Mesothelial cell of epicardium (in vitro differentiated cells): ENCODE measurements around the gene KCNMA1. TPM values are rescaled to one million over a fixed set of nuclear protein-coding genes. Genes with fewer than 3 reads are reported as not detected.

Source experiments
- DNase-seq, 2 experiments: peaks; one replicate each; pipeline ENCODE4 v3.0.0; 2021; ENCODE audit warnings: low spot score in 2 of 2; ENCODE audit not compliant: unreplicated experiment in 2 of 2
- H3K27ac Mint-ChIP-seq: 2 replicates; pipeline ENCODE4 v1.8.0; 2021; ENCODE audit warnings: mixed read lengths
- H3K27me3 Mint-ChIP-seq: 2 replicates; pipeline ENCODE4 v1.8.0; 2021; ENCODE audit warnings: low read depth, mixed read lengths
- H3K36me3 Mint-ChIP-seq: 2 replicates; pipeline ENCODE4 v1.8.0; 2021; ENCODE audit warnings: mixed read lengths
- H3K4me1 Mint-ChIP-seq: 2 replicates; pipeline ENCODE4 v1.8.0; 2021; ENCODE audit warnings: mixed read lengths
- H3K4me3 Mint-ChIP-seq: 2 replicates; pipeline ENCODE4 v1.8.0; 2021; ENCODE audit warnings: mild to moderate bottlenecking, moderate library complexity, mixed read lengths
- H3K9me3 Mint-ChIP-seq: 2 replicates; pipeline ENCODE4 v1.8.0; 2021; ENCODE audit warnings: mixed read lengths
- total RNA-seq: library from RNA; stranded (reverse); gene quantifications from 3 replicates; pipeline ENCODE4 v1.2.1, GENCODE V29; 2021
- TF ChIP-seq, protein P1 (sequence below): fragments of 200-600 bp; sonication (generic); IDR thresholded peaks from one replicate; pipeline ENCODE4 v1.5.0; 2021; ENCODE audit warnings: antibody characterized with exemption; ENCODE audit not compliant: unreplicated experiment

Gene KCNMA1
- total RNA-seq, 1 donor from 2014 or later = 44.0 TPM

DNA sequence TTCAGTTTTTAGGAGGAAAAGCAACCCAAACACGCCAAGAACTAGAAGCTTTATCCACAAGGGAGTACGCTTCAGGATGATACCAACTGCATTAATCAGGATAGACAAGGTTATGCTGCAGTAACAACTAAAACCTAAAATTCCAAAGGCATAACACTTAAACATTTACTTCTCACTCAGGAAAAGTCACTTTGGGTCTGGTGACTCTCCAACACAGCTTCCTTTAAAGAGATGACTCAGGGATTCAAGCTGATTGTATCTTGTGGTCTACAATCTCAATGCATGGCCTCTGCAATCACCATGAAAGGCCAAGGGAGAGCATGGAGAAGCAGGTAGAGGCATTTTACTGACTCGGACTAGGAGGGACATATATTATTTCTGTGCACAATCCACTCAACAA lies 315.8 kb downstream of the KCNMA1 start:
- Mint-ChIP-seq H3K27ac (no peak overlapping the region), H3K9me3 (peaks cover 10% of the 10 kb centered on the region), H3K4me1 (peaks cover 11% of the 10 kb centered on the region), H3K27me3 (no peaks in the 10 kb centered on the region), H3K36me3 (no peaks in the 10 kb centered on the region), H3K4me3 (no peak overlapping the region)
- DNase-seq = no peak
- TF ChIP-seq, protein P1, sequence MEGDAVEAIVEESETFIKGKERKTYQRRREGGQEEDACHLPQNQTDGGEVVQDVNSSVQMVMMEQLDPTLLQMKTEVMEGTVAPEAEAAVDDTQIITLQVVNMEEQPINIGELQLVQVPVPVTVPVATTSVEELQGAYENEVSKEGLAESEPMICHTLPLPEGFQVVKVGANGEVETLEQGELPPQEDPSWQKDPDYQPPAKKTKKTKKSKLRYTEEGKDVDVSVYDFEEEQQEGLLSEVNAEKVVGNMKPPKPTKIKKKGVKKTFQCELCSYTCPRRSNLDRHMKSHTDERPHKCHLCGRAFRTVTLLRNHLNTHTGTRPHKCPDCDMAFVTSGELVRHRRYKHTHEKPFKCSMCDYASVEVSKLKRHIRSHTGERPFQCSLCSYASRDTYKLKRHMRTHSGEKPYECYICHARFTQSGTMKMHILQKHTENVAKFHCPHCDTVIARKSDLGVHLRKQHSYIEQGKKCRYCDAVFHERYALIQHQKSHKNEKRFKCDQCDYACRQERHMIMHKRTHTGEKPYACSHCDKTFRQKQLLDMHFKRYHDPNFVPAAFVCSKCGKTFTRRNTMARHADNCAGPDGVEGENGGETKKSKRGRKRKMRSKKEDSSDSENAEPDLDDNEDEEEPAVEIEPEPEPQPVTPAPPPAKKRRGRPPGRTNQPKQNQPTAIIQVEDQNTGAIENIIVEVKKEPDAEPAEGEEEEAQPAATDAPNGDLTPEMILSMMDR = no peak

DNA sequence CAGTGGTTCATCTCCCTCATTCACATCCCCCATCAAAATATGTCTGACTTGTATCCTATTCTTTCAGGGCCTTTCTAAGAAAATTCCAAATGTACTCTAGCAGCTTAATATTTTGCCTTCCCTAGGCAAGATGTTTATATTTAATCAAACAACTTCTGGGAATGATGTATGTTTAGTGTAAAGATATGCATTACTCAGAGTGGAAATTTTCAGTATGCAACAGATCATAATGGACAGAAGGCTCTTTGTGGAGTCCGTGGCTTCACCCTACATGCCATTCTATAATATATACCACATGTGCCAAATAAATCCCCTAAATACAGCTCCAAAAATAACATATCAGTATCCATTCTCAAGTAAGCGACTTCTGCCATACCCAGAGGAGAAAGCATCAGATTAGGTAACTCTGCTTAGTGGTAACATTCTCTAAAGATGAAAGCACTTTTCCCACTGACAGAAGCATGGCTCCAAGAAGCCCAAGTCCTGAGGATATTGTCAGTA lies 316.6 kb downstream of the KCNMA1 start:
- DNase-seq = no peak
- Mint-ChIP-seq H3K4me3 (no peak overlapping the region), H3K4me1 (peaks cover 11% of the 10 kb centered on the region), H3K27me3 (no peaks in the 10 kb centered on the region), H3K36me3 (no peaks in the 10 kb centered on the region), H3K9me3 (peaks cover 10% of the 10 kb centered on the region), H3K27ac (peak overlapping the region; percentile 17)
- TF ChIP-seq, protein P1 = no peak

DNA sequence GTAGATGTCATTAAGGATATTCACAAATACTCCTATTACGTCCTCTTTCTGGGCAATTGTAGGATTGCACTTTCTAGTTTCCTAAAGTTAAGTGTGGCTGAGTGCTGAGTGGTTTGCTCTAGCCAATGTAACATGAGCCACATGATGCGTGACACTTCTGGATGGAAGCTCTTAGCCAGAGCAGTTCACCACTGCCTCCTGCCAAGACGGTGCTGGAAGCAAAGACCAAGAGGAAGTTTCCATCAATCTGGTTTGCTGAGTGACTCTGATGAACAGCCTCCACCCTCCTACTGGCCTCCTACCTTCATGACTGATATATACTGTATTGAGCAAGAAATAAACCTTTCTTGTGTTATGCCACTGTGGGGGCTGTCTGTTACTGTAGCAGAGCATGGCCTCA lies 318.1 kb downstream of the KCNMA1 start:
- H3K27ac Mint-ChIP-seq = no peak overlapping the region
- peaks cover 11% of the 10 kb centered on the region for H3K4me1 Mint-ChIP-seq
- peaks cover 10% of the 10 kb centered on the region for H3K9me3 Mint-ChIP-seq
- no peak overlapping the region for H3K4me3 Mint-ChIP-seq
- TF ChIP-seq, protein P1 = no peak
- DNase-seq = no peak
- H3K36me3 Mint-ChIP-seq = no peaks in the 10 kb centered on the region
- H3K27me3 Mint-ChIP-seq = no peaks in the 10 kb centered on the region

DNA sequence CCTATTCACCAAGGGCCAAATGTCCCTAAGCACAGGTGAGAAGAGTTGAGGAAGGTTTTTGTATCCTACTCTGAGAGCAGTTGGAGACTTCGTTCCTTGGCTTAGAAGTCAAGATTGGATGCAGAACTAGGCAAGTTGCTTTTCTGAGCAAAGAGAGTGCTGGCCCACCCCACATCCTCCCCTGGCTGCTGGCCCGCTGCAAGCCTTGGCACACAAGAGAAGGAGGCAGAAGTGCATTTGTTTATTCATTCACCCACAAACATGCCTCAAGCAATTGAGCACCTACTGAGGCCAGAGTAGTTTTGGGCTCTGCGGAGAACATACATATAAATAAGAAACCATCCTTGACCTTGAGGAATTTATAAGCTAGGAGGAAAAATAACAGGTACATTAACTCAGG lies 318.9 kb downstream of the KCNMA1 start:
- H3K9me3 Mint-ChIP-seq = peaks cover 10% of the 10 kb centered on the region
- H3K27ac Mint-ChIP-seq = no peak overlapping the region
- no peak overlapping the region for H3K4me3 Mint-ChIP-seq
- no peaks in the 10 kb centered on the region for H3K27me3 Mint-ChIP-seq
- H3K36me3 Mint-ChIP-seq = no peaks in the 10 kb centered on the region
- no peak for DNase-seq
- TF ChIP-seq, protein P1 = no peak
- H3K4me1 Mint-ChIP-seq = peaks cover 14% of the 10 kb centered on the region

DNA sequence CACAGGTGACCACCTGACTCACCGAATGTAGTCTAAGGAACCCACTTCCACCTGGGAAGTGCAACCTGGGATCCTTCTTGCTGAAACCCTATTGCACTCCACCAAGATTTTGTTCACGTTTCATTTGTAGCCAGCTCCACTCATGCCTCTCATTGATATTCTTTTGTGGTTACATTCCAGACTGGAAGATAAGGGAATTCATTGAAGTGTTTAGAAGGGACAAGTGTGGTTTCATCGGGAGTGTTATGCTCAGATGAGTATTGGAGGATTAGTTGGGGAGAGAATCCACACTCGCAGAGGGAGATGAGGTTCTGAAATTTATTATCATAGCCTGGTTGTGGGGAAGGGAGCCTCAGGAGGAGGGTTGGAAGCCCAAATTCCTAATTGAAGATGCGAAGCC lies 320.4 kb downstream of the KCNMA1 start:
- Mint-ChIP-seq H3K27ac (no peak overlapping the region), H3K4me3 (no peak overlapping the region), H3K27me3 (no peaks in the 10 kb centered on the region), H3K9me3 (peaks cover 7% of the 10 kb centered on the region), H3K36me3 (no peaks in the 10 kb centered on the region), H3K4me1 (peaks cover 14% of the 10 kb centered on the region)
- DNase-seq = no peak
- TF ChIP-seq, protein P1 = no peak
